CD4-positive, alpha-beta memory T cell (primary cell): Measurements from ENCODE around the gene COG2. TPM values are rescaled to one million over a fixed set of nuclear protein-coding genes. Genes with fewer than 3 reads are reported as not detected.

Source experiments
- CTCF ChIA-PET: fragments of 350-600 bp; sonication (Branson Sonifier 250); formaldehyde crosslinking; loops from one replicate; lab custom pipeline; 2021; ENCODE audit warnings: inconsistent platforms; ENCODE audit not compliant: partially characterized antibody; lab: Charles Lee
- POLR2A ChIA-PET: fragments of 350-600 bp; sonication (Branson Sonifier 250); formaldehyde crosslinking; loops from one replicate; lab custom pipeline; 2021; ENCODE audit not compliant: partially characterized antibody; lab: Charles Lee
- DNase-seq, 5 donors: peaks; one replicate each; pipeline versions ENCODE4 v3.0.0 to v3.0.0-alpha.2; 2020 to 2022; ENCODE audit warnings: mixed read lengths in 1 of 5
- H3K27ac ChIP-seq: one replicate; pipeline ENCODE4 v1.7.0; 2013; ENCODE audit warnings: low read depth, low read length
- H3K27me3 ChIP-seq: 2 replicates; pipeline ENCODE4 v1.7.0; 2013; ENCODE audit warnings: mild to moderate bottlenecking, low read length, moderate library complexity; ENCODE audit not compliant: insufficient read depth
- H3K36me3 ChIP-seq: 2 replicates; pipeline ENCODE4 v1.7.0; 2013; ENCODE audit warnings: mild to moderate bottlenecking, low read length, moderate library complexity; ENCODE audit not compliant: insufficient read depth
- H3K4me1 ChIP-seq: 2 replicates; pipeline ENCODE4 v1.7.0; 2013; ENCODE audit warnings: mild to moderate bottlenecking, low read length, moderate library complexity; ENCODE audit not compliant: insufficient read depth
- H3K4me3 ChIP-seq, 2 donors: one replicate each; pipeline ENCODE4 v1.7.0; 2013; ENCODE audit warnings: low read length in 2 of 2, mild to moderate bottlenecking in 1 of 2
- H3K9me3 ChIP-seq, 2 donors: one replicate each; pipeline ENCODE4 v1.7.0; 2013; ENCODE audit warnings: low read length in 2 of 2, control low read depth in 1 of 2; ENCODE audit not compliant: control insufficient read depth in 1 of 2
- H3K27ac Mint-ChIP-seq, 7 donors: one replicate each; pipeline ENCODE4 v1.8.0; 2020 to 2021; ENCODE audit warnings: mixed read lengths in 7 of 7, mild to moderate bottlenecking in 6 of 7, inconsistent platforms in 3 of 7, moderate library complexity in 3 of 7
- H3K27me3 Mint-ChIP-seq, 2 donors: one replicate each; pipeline ENCODE4 v1.8.0; 2020 to 2021; ENCODE audit warnings: mixed read lengths in 2 of 2
- H3K36me3 Mint-ChIP-seq, 2 donors: one replicate each; pipeline ENCODE4 v1.8.0; 2020 to 2021; ENCODE audit warnings: mixed read lengths in 2 of 2, inconsistent platforms in 1 of 2, mild to moderate bottlenecking in 1 of 2
- H3K4me1 Mint-ChIP-seq, 4 donors: one replicate each; pipeline ENCODE4 v1.8.0; 2020 to 2021; ENCODE audit warnings: mixed read lengths in 4 of 4, mild to moderate bottlenecking in 1 of 4
- H3K4me3 Mint-ChIP-seq, 8 donors: one replicate each; pipeline ENCODE4 v1.8.0; 2020 to 2021; ENCODE audit warnings: mixed read lengths in 8 of 8, mild to moderate bottlenecking in 7 of 8, moderate library complexity in 6 of 8, inconsistent platforms in 3 of 8
- H3K9me3 Mint-ChIP-seq, 8 donors: one replicate each; pipeline ENCODE4 v1.8.0; 2020 to 2021; ENCODE audit warnings: mixed read lengths in 8 of 8, mild to moderate bottlenecking in 5 of 8, inconsistent platforms in 3 of 8, moderate library complexity in 1 of 8
- intact Hi-C: fragments of 100-400 bp; cut with micrococcal nuclease; formaldehyde crosslinking; loops from one replicate; pipeline ENCODE4 v1.15.1; 2023
- polyA plus RNA-seq, 2 donors: library from polyadenylated mRNA; unstranded; fragments of 300-500 nt; fragmentation: Illumina TruSeq; gene quantifications; one replicate each; pipeline ENCODE4 v1.2.3, GENCODE V29; 2021
- total RNA-seq, 2 experiments: library from RNA; stranded (reverse); gene quantifications; one replicate each; pipeline ENCODE4 v1.2.3, GENCODE V29; 2021

COG2 gene, protein sequence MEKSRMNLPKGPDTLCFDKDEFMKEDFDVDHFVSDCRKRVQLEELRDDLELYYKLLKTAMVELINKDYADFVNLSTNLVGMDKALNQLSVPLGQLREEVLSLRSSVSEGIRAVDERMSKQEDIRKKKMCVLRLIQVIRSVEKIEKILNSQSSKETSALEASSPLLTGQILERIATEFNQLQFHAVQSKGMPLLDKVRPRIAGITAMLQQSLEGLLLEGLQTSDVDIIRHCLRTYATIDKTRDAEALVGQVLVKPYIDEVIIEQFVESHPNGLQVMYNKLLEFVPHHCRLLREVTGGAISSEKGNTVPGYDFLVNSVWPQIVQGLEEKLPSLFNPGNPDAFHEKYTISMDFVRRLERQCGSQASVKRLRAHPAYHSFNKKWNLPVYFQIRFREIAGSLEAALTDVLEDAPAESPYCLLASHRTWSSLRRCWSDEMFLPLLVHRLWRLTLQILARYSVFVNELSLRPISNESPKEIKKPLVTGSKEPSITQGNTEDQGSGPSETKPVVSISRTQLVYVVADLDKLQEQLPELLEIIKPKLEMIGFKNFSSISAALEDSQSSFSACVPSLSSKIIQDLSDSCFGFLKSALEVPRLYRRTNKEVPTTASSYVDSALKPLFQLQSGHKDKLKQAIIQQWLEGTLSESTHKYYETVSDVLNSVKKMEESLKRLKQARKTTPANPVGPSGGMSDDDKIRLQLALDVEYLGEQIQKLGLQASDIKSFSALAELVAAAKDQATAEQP
- total RNA-seq, result 10 to 100 TPM; 41.5 to 44.6 TPM
- polyA plus RNA-seq, result 10 to 100 TPM; 28.8 to 30.7 TPM

DNA sequence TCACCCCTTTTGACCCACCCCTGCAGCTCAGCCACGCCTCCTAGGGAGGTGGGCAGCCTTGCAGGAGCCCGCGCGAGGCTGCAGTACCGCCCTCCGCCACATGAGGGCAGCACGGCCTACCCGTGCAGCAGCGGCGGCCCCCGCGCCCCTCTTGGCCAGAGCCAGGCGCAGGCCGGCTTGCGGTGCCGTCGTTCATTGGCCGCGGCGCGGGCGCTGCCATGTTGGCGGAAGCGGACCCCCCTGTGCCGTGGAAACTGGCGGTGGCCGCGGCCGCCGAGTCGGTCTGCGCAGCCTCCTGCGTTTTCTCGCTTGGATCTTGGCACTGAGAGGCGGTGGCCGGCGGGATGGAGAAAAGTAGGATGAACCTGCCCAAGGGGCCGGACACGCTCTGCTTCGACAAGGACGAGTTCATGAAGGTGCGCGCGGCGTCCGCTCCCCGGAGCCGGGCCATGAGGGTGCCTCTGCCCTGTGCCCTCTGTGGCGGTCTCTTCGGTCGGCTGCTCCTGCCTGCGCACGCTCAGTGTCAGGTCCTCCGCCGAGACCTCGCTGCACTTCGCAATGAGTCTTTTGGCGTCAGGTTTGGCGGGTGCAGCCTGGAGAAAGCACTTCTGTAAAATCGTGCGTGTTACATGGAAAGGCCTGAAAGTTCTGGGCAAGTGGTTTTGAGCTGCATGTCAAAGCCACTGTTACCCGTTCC lies at the start of gene COG2:
Gene COG2 (plus strand): TSS at position 219 of the 697 bp plus-strand sequence. CDS start 126 bp downstream, at position 345.
- DNase-seq, result peak; percentile 87 to 96 (median 92)
- intact Hi-C loops, result loop anchor here (1.0 to 2.0 kb wide), 6 partner anchors 226 to 1016 kb away; partner anchors contain the start of genes ARV1, C1orf198, FAM89A and GNPAT
- POLR2A ChIA-PET, result interaction anchor here (1.0 to 1.9 kb wide), 2 partner anchors 336 to 398 kb away, joined by 3 to 4 read pairs; partner anchors contain the start of genes ARV1, FAM89A and TTC13
- Mint-ChIP-seq H3K27ac (peak within 1 kb of the TSS; percentile 77 to 98 (median 96)), H3K27me3 (peaks cover 6 to 17% of the 10 kb centered on the region in 2 donors), H3K9me3 (no peaks in the 10 kb centered on the region), H3K4me1 (peaks cover 37 to 57% (median 47%) of the 10 kb centered on the region in 4 donors), H3K36me3 (peaks cover 9 to 19% of the 10 kb centered on the region in 2 donors), H3K4me3 (peak within 1 kb of the TSS; percentile 93 to 100 (median 99))
- H3K27ac ChIP-seq, result peak within 1 kb of the TSS; percentile 72
- H3K27me3 ChIP-seq, result no peaks in the 10 kb centered on the region
- H3K9me3 ChIP-seq, result no peaks in the 10 kb centered on the region
- H3K4me1 ChIP-seq, result peaks cover 44% of the 10 kb centered on the region
- H3K36me3 ChIP-seq, result no peaks in the 10 kb centered on the region
- CTCF ChIA-PET, result interaction anchor here (0.6 to 1.4 kb wide), 12 partner anchors 8 to 1018 kb away, joined by 3 to 5 read pairs (median 3); no protein-coding TSS in a partner anchor
- peak within 1 kb of the TSS; percentile 71 to 85 for H3K4me3 ChIP-seq

- no peak for DNase-seq
- Mint-ChIP-seq H3K36me3 (no peaks in the 10 kb centered on the region), H3K27ac (no peak overlapping the region), H3K27me3 (peaks cover 20 to 34% of the 10 kb centered on the region in 2 donors), H3K4me1 (no peaks in the 10 kb centered on the region), H3K4me3 (no peak overlapping the region), H3K9me3 (peaks cover 0 to 2% (median 0%) of the 10 kb centered on the region in 8 donors)
- Histone ChIP-seq H3K27ac (no peak overlapping the region), H3K4me3 (no peak overlapping the region), H3K9me3 (no peaks in the 10 kb centered on the region), H3K27me3 (peaks cover 8% of the 10 kb centered on the region), H3K36me3 (no peaks in the 10 kb centered on the region), H3K4me1 (no peaks in the 10 kb centered on the region)
- ChIA-PET POLR2A (no interaction called here), CTCF (no interaction called here)
- intact Hi-C loops, result no loop called here
Measured at GRCh38 chr1:230592848-230593414, 49.4 kb upstream of the COG2 start.

DNA sequence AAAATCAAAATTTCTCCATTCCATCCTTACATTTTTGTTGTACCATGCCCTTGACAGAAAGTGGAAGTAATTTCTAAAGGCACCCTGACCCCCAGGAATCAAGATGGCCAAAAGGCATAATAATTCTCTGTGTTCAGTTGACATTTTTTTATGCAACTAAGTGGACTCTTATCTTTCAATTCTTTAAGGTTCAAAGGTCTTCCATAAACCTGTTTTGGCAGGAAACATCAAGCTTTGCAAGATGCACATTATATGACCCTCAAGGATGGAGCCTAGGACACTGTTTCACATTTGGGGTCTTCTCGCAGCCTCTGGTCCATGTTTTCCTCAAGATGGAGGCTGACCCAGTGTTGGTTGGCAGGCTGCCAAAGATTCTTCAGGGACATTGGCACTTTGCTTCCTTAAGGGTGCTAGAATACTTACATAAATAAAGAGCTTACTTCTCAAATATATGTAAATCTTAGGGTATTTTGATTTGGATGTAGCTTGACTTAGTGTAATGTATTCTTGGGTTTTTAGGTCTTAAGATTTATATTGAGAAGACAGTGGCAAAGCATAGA lies 48.0 kb upstream of the COG2 start:
- H3K4me1 ChIP-seq, result no peaks in the 10 kb centered on the region
- Mint-ChIP-seq H3K36me3 (no peaks in the 10 kb centered on the region), H3K4me1 (no peaks in the 10 kb centered on the region), H3K27ac (no peak overlapping the region), H3K27me3 (peaks cover 20 to 27% of the 10 kb centered on the region in 2 donors), H3K9me3 (peaks cover 0 to 4% (median 2%) of the 10 kb centered on the region in 8 donors), H3K4me3 (no peak overlapping the region)
- no peak for DNase-seq
- intact Hi-C loops, result no loop called here
- peaks cover 8% of the 10 kb centered on the region for H3K27me3 ChIP-seq
- no peaks in the 10 kb centered on the region for H3K36me3 ChIP-seq
- ChIA-PET POLR2A (no interaction called here), CTCF (no interaction called here)
- no peak overlapping the region for H3K27ac ChIP-seq
- H3K4me3 ChIP-seq, result no peak overlapping the region
- H3K9me3 ChIP-seq, result no peaks in the 10 kb centered on the region

- intact Hi-C loops, result no loop called here
- Histone ChIP-seq H3K27me3 (peaks cover 5% of the 10 kb centered on the region), H3K4me3 (no peak overlapping the region), H3K4me1 (no peaks in the 10 kb centered on the region), H3K36me3 (no peaks in the 10 kb centered on the region), H3K27ac (no peak overlapping the region), H3K9me3 (no peaks in the 10 kb centered on the region)
- H3K4me3 Mint-ChIP-seq, result no peak overlapping the region
- no peaks in the 10 kb centered on the region for H3K36me3 Mint-ChIP-seq
- no peaks in the 10 kb centered on the region for H3K4me1 Mint-ChIP-seq
- H3K9me3 Mint-ChIP-seq, result peaks cover 0 to 10% (median 4%) of the 10 kb centered on the region in 8 donors
- no peak overlapping the region for H3K27ac Mint-ChIP-seq
- no peak for DNase-seq
- POLR2A ChIA-PET, result no interaction called here
- H3K27me3 Mint-ChIP-seq, result peaks cover 17 to 27% of the 10 kb centered on the region in 2 donors
- CTCF ChIA-PET, result no interaction called here
Measured at GRCh38 chr1:230595181-230595580, 47.1 kb upstream of the COG2 start.

DNA sequence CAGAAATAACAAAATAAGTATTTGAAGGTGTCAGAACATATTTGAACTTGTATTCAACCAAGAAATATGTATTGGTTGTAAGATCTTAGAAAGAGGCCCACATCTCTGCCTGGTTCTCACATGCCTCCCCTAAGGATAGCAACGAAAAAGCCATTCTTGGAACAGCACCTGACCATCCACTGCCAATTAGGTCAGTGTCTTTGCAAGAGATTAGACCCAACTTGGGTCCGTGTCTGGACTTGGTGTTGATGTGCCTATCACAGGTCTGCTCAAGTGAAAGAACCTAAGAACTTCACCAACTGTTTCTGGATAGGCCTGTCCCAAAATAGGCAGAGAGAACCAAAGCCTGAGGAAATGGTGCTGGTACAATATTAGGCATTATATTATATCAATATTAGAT lies 46.0 kb upstream of the COG2 start:
- H3K36me3 ChIP-seq, result no peaks in the 10 kb centered on the region
- intact Hi-C loops, result no loop called here
- peaks cover 17 to 24% of the 10 kb centered on the region in 2 donors for H3K27me3 Mint-ChIP-seq
- H3K36me3 Mint-ChIP-seq, result no peaks in the 10 kb centered on the region
- no peak overlapping the region for H3K27ac Mint-ChIP-seq
- H3K9me3 Mint-ChIP-seq, result peaks cover 0 to 10% (median 4%) of the 10 kb centered on the region in 8 donors
- CTCF ChIA-PET, result no interaction called here
- no peak for DNase-seq
- H3K4me3 Mint-ChIP-seq, result no peak overlapping the region
- no peaks in the 10 kb centered on the region for H3K4me1 ChIP-seq
- POLR2A ChIA-PET, result no interaction called here
- no peaks in the 10 kb centered on the region for H3K9me3 ChIP-seq
- H3K27ac ChIP-seq, result no peak overlapping the region
- H3K4me3 ChIP-seq, result no peak overlapping the region
- no peaks in the 10 kb centered on the region for H3K4me1 Mint-ChIP-seq
- peaks cover 5% of the 10 kb centered on the region for H3K27me3 ChIP-seq

- ChIA-PET POLR2A (no interaction called here), CTCF (no interaction called here)
- no peak for DNase-seq
- no peaks in the 10 kb centered on the region for H3K27me3 ChIP-seq
- H3K27ac ChIP-seq, result no peak overlapping the region
- Mint-ChIP-seq H3K36me3 (no peaks in the 10 kb centered on the region), H3K4me1 (no peaks in the 10 kb centered on the region), H3K9me3 (peaks cover 0 to 11% (median 4%) of the 10 kb centered on the region in 8 donors), H3K27ac (no peak overlapping the region), H3K4me3 (no peak overlapping the region), H3K27me3 (peaks cover 9 to 15% of the 10 kb centered on the region in 2 donors)
- H3K9me3 ChIP-seq, result no peaks in the 10 kb centered on the region
- intact Hi-C loops, result no loop called here
- no peaks in the 10 kb centered on the region for H3K4me1 ChIP-seq
- no peaks in the 10 kb centered on the region for H3K36me3 ChIP-seq
- H3K4me3 ChIP-seq, result no peak overlapping the region
Measured at GRCh38 chr1:230598745-230599144, 43.5 kb upstream of the COG2 start.
